ENCODE data around the gene EDC3. TPM values are rescaled to one million over a fixed set of nuclear protein-coding genes. Genes with fewer than 3 reads are reported as not detected.

EDC3 gene
- total RNA-seq, 1 experiment from 2014 or later: 45.1 TPM

- intact Hi-C loops (cut with micrococcal nuclease): loop anchor here (5.0 kb wide), 1 partner anchor 356 kb away; no protein-coding TSS in a partner anchor
- Histone ChIP-seq H3K79me2 (ENCODE audit: insufficient read depth, low read length) (no peaks in the 10 kb centered on the region; the same call in 1 of the 2 replicates), H3K9me3 (ENCODE audit: control insufficient read depth in 1 of 2, insufficient read depth in 1 of 2, low read depth in 1 of 2, low read length in 2 of 2) (no peaks in the 10 kb centered on the region), H3K27me3 (ENCODE audit: insufficient read depth, low read length) (no peaks in the 10 kb centered on the region), H2AFZ (ENCODE audit: low read depth, low read length, poor library complexity, severe bottlenecking) (no peak overlapping the region), H3K4me2 (ENCODE audit: low read length) (no peak overlapping the region), H3K27ac (ENCODE audit: low read depth, low read length) (no peak overlapping the region), H4K20me1 (ENCODE audit: insufficient read depth) (no peaks in the 10 kb centered on the region), H3K36me3 (ENCODE audit: control insufficient read depth in 1 of 2, insufficient read depth in 2 of 2, low read length in 2 of 2) (peaks cover 18 to 37% of the 10 kb centered on the region in 2 experiments; a peak in 3 of 4 replicates), H3K9ac (ENCODE audit: low read length) (no peak overlapping the region), H3K9me2 (ENCODE audit: insufficient read depth) (no peaks in the 10 kb centered on the region), H3K4me1 (ENCODE audit: control insufficient read depth in 1 of 2, insufficient read depth in 2 of 2, low read length in 2 of 2) (no peaks in the 10 kb centered on the region), H3K4me3 (replicated peaks in 1 of 2; ENCODE audit: low read depth in 1 of 2, low read length in 2 of 2) (no peak overlapping the region)
- no peak for DNase-seq (ENCODE audit: low read depth, low spot score)
- ChIA-PET RAD21 (ENCODE audit: low non-redundant PET in 1 of 2, low total read pairs in 2 of 2, uncharacterized antibody in 2 of 2, unreplicated experiment in 2 of 2) (interaction anchor here (0.9 to 2.5 kb wide), 6 partner anchors 10 to 257 kb away, joined by 3 to 9 read pairs (median 4); no protein-coding TSS in a partner anchor), CTCF (interaction anchor here (1.1 to 8.4 kb wide), 9 partner anchors 10 to 394 kb away, joined by 3 to 258 read pairs (median 6); no protein-coding TSS in a partner anchor), POLR2A (no interaction called here)
- TF ChIP-seq CBX3 (IDR thresholded peaks at IDR 0.05; ENCODE audit: low read depth) (no peak), EGR1 (IDR thresholded peaks at IDR 0.05; ENCODE audit: low read depth) (no peak), CTCF (IDR thresholded peaks at IDR 0.05 in 2 of 3, conservative IDR thresholded peaks at IDR 0.05 in 1 of 3; ENCODE audit: borderline replicate concordance in 1 of 3, insufficient read depth in 1 of 3, low read depth in 2 of 3, low read length in 2 of 3) (no peak), ZBTB33 (IDR thresholded peaks at IDR 0.05; ENCODE audit: extremely low read depth, insufficient replicate concordance, low read length) (no peak)
- ATAC-seq: no peak
- no TSS peak for BruUV-seq (replicated peaks)
Observed at GRCh38 chr15:74631408-74631807, 64.4 kb downstream of the EDC3 start.
